ENCODE measurements around the gene ZNF630.

GRCh38 chrX:48102874-48103374 lies 31.5 kb upstream of the ZNF630 start:
- TF ChIP-seq CTCF (IDR thresholded peaks at IDR 0.05) (no peak), SIN3A (IDR thresholded peaks at IDR 0.05; ENCODE audit: borderline replicate concordance, insufficient read depth, low read depth, low read length) (no peak), POLR2AphosphoS5 (IDR thresholded peaks at IDR 0.05; ENCODE audit: low read depth, low read length) (no peak), REST (IDR thresholded peaks at IDR 0.05; ENCODE audit: insufficient read depth in 1 of 2, low read depth in 2 of 2, low read length in 1 of 2) (no peak), TCF7L2 (IDR thresholded peaks at IDR 0.05; ENCODE audit: low read depth, low read length) (no peak)
